ENCODE results near the gene GRPEL1. TPM values are rescaled to one million over a fixed set of nuclear protein-coding genes. Genes with fewer than 3 reads are reported as not detected.

The GRPEL1 gene
- polyA plus RNA-seq, 1 experiment = 39.4 TPM

DNA sequence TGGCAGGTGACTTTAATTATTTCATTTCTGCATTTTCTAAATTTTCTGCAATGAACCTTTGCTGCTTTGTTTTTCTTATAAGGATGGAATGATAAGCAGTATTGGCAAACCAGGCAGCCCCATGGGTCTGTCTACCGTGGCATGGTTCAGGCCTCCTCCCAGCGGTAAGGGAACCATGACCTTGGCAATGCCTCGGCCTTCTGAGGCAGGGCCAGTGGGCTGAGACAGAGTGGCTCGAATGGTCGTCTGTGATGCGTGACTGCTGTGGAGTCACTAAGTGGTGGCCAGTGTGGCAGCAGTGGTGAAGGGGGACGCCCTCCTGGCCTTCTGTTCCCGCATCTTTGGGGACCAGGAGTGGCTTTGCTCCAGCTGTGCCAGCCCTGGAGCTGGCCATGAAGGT lies 43.6 kb upstream of the GRPEL1 start:
- DNase-seq (ENCODE audit: low read depth, low spot score) = no peak
- peaks cover 6% of the 10 kb centered on the region for H3K9me3 ChIP-seq (ENCODE audit: control insufficient read depth, insufficient read depth, low read length)
- peaks cover 27% of the 10 kb centered on the region for H3K27me3 ChIP-seq (ENCODE audit: control insufficient read depth, insufficient read depth, low read length)
- ChIA-PET POLR2A (no interaction called here), CTCF (interaction anchor here (2.0 kb wide), 1 partner anchor 10 kb away, joined by 4 read pairs; no protein-coding TSS in a partner anchor)
- TF ChIP-seq, protein P1, sequence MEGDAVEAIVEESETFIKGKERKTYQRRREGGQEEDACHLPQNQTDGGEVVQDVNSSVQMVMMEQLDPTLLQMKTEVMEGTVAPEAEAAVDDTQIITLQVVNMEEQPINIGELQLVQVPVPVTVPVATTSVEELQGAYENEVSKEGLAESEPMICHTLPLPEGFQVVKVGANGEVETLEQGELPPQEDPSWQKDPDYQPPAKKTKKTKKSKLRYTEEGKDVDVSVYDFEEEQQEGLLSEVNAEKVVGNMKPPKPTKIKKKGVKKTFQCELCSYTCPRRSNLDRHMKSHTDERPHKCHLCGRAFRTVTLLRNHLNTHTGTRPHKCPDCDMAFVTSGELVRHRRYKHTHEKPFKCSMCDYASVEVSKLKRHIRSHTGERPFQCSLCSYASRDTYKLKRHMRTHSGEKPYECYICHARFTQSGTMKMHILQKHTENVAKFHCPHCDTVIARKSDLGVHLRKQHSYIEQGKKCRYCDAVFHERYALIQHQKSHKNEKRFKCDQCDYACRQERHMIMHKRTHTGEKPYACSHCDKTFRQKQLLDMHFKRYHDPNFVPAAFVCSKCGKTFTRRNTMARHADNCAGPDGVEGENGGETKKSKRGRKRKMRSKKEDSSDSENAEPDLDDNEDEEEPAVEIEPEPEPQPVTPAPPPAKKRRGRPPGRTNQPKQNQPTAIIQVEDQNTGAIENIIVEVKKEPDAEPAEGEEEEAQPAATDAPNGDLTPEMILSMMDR (IDR thresholded peaks at IDR 0.05; ENCODE audit: low read depth, low read length) = no peak
- H3K4me3 ChIP-seq (ENCODE audit: low read depth, low read length) = no peak overlapping the region
- H3K27ac ChIP-seq (ENCODE audit: low read depth, low read length) = no peak overlapping the region

GRCh38 chr4:7110546-7110945 lies 42.7 kb upstream of the GRPEL1 start:
- POLR2A ChIA-PET = no interaction called here
- CTCF ChIA-PET = no interaction called here

GRCh38 chr4:7109169-7109568 lies 41.3 kb upstream of the GRPEL1 start:
- H3K4me3 ChIP-seq (ENCODE audit: low read depth, low read length) = no peak overlapping the region
- peaks cover 9% of the 10 kb centered on the region for H3K9me3 ChIP-seq (ENCODE audit: control insufficient read depth, insufficient read depth, low read length)
- CTCF ChIA-PET = no interaction called here
- no peak overlapping the region for H3K27ac ChIP-seq (ENCODE audit: low read depth, low read length)
- no peak for DNase-seq (ENCODE audit: low read depth, low spot score)
- H3K27me3 ChIP-seq (ENCODE audit: control insufficient read depth, insufficient read depth, low read length) = peaks cover 35% of the 10 kb centered on the region
- TF ChIP-seq, protein P1 (IDR thresholded peaks at IDR 0.05; ENCODE audit: low read depth, low read length) = no peak
- POLR2A ChIA-PET = no interaction called here

More at GRCh38 chr4:7110546-7110945, 42.7 kb upstream of the GRPEL1 start:
- H3K9me3 ChIP-seq (ENCODE audit: control insufficient read depth, insufficient read depth, low read length) = peaks cover 9% of the 10 kb centered on the region
- no peak for DNase-seq (ENCODE audit: low read depth, low spot score)
- no peak overlapping the region for H3K4me3 ChIP-seq (ENCODE audit: low read depth, low read length)
- H3K27me3 ChIP-seq (ENCODE audit: control insufficient read depth, insufficient read depth, low read length) = peaks cover 30% of the 10 kb centered on the region
- H3K27ac ChIP-seq (ENCODE audit: low read depth, low read length) = no peak overlapping the region
- TF ChIP-seq, protein P1 (IDR thresholded peaks at IDR 0.05; ENCODE audit: low read depth, low read length) = no peak

DNA sequence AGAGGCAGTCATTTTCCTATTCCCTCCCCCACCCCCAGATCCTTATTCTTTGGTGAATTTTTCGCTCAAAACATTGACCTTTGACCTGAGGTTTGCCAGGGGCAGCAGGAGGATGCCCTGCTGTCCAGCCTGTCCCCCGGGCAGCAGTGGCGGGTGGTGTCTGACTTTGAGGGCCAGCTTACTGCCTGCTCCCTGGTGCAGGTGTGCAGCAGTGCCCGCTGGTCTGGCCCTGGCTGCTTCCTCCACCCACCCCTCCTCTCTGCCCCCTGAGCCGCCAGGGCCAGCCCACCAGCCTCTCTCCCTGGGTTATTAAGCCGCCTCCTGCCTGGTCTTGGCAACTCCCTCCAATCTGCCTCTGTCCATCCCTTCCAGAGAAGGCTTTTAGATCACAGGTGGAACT lies 40.8 kb upstream of the GRPEL1 start:
- peaks cover 38% of the 10 kb centered on the region for H3K27me3 ChIP-seq (ENCODE audit: control insufficient read depth, insufficient read depth, low read length)
- ChIA-PET CTCF (no interaction called here), POLR2A (no interaction called here)
- peaks cover 9% of the 10 kb centered on the region for H3K9me3 ChIP-seq (ENCODE audit: control insufficient read depth, insufficient read depth, low read length)
- no peak overlapping the region for H3K4me3 ChIP-seq (ENCODE audit: low read depth, low read length)
- TF ChIP-seq, protein P1 (IDR thresholded peaks at IDR 0.05; ENCODE audit: low read depth, low read length) = no peak
- DNase-seq (ENCODE audit: low read depth, low spot score) = no peak
- no peak overlapping the region for H3K27ac ChIP-seq (ENCODE audit: low read depth, low read length)

DNA sequence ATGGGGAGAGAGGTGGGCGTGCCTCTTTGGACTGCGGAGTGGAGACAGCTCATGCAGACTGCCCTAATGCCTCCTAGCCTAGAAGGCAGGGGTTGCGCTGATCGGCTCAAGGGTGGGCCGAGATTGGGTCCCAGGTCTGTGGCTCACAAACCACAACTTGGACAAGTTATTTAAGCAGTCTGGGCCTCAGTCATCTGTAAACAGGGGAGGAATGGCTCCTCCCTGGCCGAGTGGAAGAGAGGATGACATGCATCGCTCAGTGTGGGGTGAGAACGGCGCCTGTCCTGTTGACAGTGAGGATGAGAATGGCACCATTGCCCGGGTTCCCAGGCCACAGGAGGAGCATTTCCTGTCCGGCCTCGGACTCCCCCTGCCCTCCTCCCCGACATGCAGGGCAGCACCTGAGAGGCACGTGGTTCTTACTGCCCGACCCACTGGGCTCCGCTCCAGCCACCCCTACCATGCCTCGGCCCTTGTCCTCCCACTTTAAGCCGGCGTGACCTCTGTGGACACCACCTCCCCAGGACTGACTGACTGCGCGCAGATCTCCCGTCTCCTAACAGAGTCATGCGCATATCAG lies 40.3 kb upstream of the GRPEL1 start:
- ChIA-PET CTCF (no interaction called here), POLR2A (no interaction called here)
- no peak for DNase-seq (ENCODE audit: low read depth, low spot score)
- TF ChIP-seq, protein P1 (IDR thresholded peaks at IDR 0.05; ENCODE audit: low read depth, low read length) = no peak
- Histone ChIP-seq H3K9me3 (ENCODE audit: control insufficient read depth, insufficient read depth, low read length) (peaks cover 9% of the 10 kb centered on the region), H3K27me3 (ENCODE audit: control insufficient read depth, insufficient read depth, low read length) (peaks cover 38% of the 10 kb centered on the region), H3K4me3 (ENCODE audit: low read depth, low read length) (no peak overlapping the region), H3K27ac (ENCODE audit: low read depth, low read length) (no peak overlapping the region)

Measured in AG04450 (cell line).